HepG2 (cell line): ENCODE measurements around the gene SLC16A6.

ENCODE experiments used
- CTCF ChIP-seq: sonication (generic); formaldehyde crosslinking; IDR thresholded peaks from 2 replicates; pipeline ENCODE4 v1.5.0; 2020; ENCODE audit warnings: mild to moderate bottlenecking, missing genetic modification reagents, moderate library complexity
- E2F5 ChIP-seq: sonication (generic); formaldehyde crosslinking; conservative IDR thresholded peaks from 2 replicates; pipeline ENCODE4 v1.4.0; 2020; ENCODE audit warnings: missing genetic modification reagents
- FIP1L1 ChIP-seq: fragments of 200-400 bp; formaldehyde crosslinking; IDR thresholded peaks from 2 replicates; pipeline ENCODE4 v1.6.1; 2018; ENCODE audit warnings: low read depth, mild to moderate bottlenecking, low read length, moderate library complexity, borderline replicate concordance; ENCODE audit not compliant: insufficient read depth
- GABPA ChIP-seq, 2 experiments: IDR thresholded peaks; 2 replicates each; pipeline ENCODE4 v1.6.1; 2011 to 2016; ENCODE audit warnings: low read depth in 2 of 2, low read length in 1 of 2, missing biosample characterization in 1 of 2, missing genetic modification characterization in 1 of 2
- SIN3B ChIP-seq: fragments of 150-350 bp; IDR thresholded peaks from 2 replicates; pipeline ENCODE4 v1.6.1; 2014; ENCODE audit warnings: low read length
- SMC3 ChIP-seq: IDR thresholded peaks from 2 replicates; pipeline ENCODE4 v1.6.1; 2011; ENCODE audit warnings: low read length, improper control_type of control experiment
- ZBTB8A ChIP-seq: sonication (generic); formaldehyde crosslinking; IDR thresholded peaks from 2 replicates; pipeline ENCODE4 v1.4.0; 2020; ENCODE audit warnings: mild to moderate bottlenecking, low read depth, missing genetic modification reagents, borderline replicate concordance
- ZNF282 ChIP-seq: fragments of 450-650 bp; IDR thresholded peaks from 2 replicates; pipeline ENCODE4 v1.6.1; 2018; ENCODE audit not compliant: partially characterized antibody
- ZNF747 ChIP-seq: sonication (generic); formaldehyde crosslinking; IDR thresholded peaks from 2 replicates; pipeline ENCODE4 v1.8.1; 2023; ENCODE audit warnings: missing genetic modification reagents, mild to moderate bottlenecking, borderline replicate concordance
- ZSCAN21 ChIP-seq: sonication (generic); formaldehyde crosslinking; IDR thresholded peaks from 2 replicates; pipeline ENCODE4 v1.8.0; 2022; ENCODE audit warnings: mild to moderate bottlenecking, missing genetic modification reagents, moderate library complexity, borderline replicate concordance

DNA sequence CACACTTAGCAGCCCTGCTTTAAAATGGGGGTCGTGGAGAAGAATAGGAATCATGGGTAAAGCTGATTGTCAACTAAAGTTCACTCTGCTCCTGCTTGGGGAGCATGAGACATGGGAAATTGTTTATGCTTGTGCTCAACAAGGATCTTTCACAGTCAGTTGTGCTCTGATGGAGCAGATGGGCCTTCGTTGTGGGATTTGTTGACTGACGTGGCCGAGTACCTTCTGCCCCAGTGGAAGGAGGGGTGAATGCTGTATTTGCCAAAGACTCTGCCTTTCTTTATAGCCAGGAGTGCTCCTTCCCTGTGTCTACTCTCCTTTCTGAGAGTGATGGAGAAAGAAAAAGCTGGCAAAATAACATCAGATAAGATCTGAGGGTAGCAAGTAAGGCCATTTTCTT lies 11.7 kb upstream of the SLC16A6 start:
- no peak for TF ChIP-seq FIP1L1
- TF ChIP-seq SMC3, result no peak
- no peak for TF ChIP-seq CTCF (CRISPR knock-in tag)
- TF ChIP-seq ZNF282, result no peak
- TF ChIP-seq ZSCAN21 (CRISPR knock-in tag), result no peak
- no peak for TF ChIP-seq E2F5 (CRISPR knock-in tag)
- no peak for TF ChIP-seq ZNF747
- TF ChIP-seq SIN3B, result no peak
- no peak for TF ChIP-seq GABPA (IDR thresholded peaks at IDR 0.05; ENCODE audit: low read depth, low read length)
- no peak for TF ChIP-seq GABPA (CRISPR knock-in tag; IDR thresholded peaks at IDR 0.05; ENCODE audit: low read depth)
- TF ChIP-seq ZBTB8A (CRISPR knock-in tag), result no peak
